OCI-LY1 (cell line): ENCODE measurements around the gene CYB561.
"Not testable (repeated sequence)": the region's sequence is repeated elsewhere in the genome, so short reads cannot be mapped to it uniquely, and the experiment has no call there.

ENCODE experiments used
- H2AFZ ChIP-seq: fragments of 200-600 bp; sonication (generic), shearing (Covaris generic); 2 replicates; pipeline ENCODE4 v1.6.0; 2014; ENCODE audit warnings: antibody characterized with exemption, mild to moderate bottlenecking, low read length
- H3F3A ChIP-seq: fragments of 200-600 bp; sonication (generic), shearing (Covaris generic); 2 replicates; pipeline ENCODE4 v1.6.0; 2014; ENCODE audit warnings: mild to moderate bottlenecking, antibody characterized with exemption, low read length, moderate library complexity; ENCODE audit not compliant: insufficient read depth
- H3K27ac ChIP-seq: fragments of 200-600 bp; sonication (generic); 2 replicates; pipeline ENCODE4 v1.5.1; 2014; ENCODE audit warnings: low read length, mixed run types, mild to moderate bottlenecking, low read depth; ENCODE audit not compliant: poor library complexity, severe bottlenecking
- H3K27me3 ChIP-seq: fragments of 200-600 bp; sonication (generic); 2 replicates; pipeline ENCODE4 v1.6.0; 2014; ENCODE audit warnings: antibody characterized with exemption, mild to moderate bottlenecking, low read length, moderate library complexity; ENCODE audit not compliant: insufficient read depth
- H3K36me3 ChIP-seq: fragments of 200-600 bp; sonication (generic); 2 replicates; pipeline ENCODE4 v1.6.1; 2014; ENCODE audit warnings: mild to moderate bottlenecking, antibody characterized with exemption, low read length, moderate library complexity, mixed read lengths; ENCODE audit not compliant: insufficient read depth
- H3K4me1 ChIP-seq: fragments of 200-600 bp; sonication (generic); 2 replicates; pipeline ENCODE4 v1.5.1; 2014; ENCODE audit warnings: mild to moderate bottlenecking, low read length, moderate library complexity; ENCODE audit not compliant: insufficient read depth, severe bottlenecking
- H3K4me2 ChIP-seq: fragments of 200-600 bp; sonication (generic), shearing (Covaris generic); 2 replicates; pipeline ENCODE4 v1.6.1; 2014; ENCODE audit warnings: low read length
- H3K4me3 ChIP-seq: fragments of 200-600 bp; sonication (generic); 2 replicates; pipeline ENCODE4 v1.5.1; 2014; ENCODE audit warnings: low read length, low read depth, mild to moderate bottlenecking, mixed read lengths; ENCODE audit not compliant: poor library complexity, severe bottlenecking
- H3K79me2 ChIP-seq: fragments of 200-600 bp; shearing (Covaris generic); 2 replicates; pipeline ENCODE4 v1.6.1; 2016; ENCODE audit warnings: mixed run types, low read length, mixed read lengths; ENCODE audit not compliant: insufficient read depth
- H3K9ac ChIP-seq: fragments of 200-600 bp; sonication (generic), shearing (Covaris generic); 2 replicates; pipeline ENCODE4 v1.6.1; 2014; ENCODE audit warnings: mild to moderate bottlenecking, low read length, mixed read lengths
- H3K9me2 ChIP-seq: fragments of 200-600 bp; sonication (generic), shearing (Covaris generic); 2 replicates; pipeline ENCODE4 v1.6.1; 2014; ENCODE audit warnings: low read depth, mild to moderate bottlenecking, low read length, mixed read lengths
- H3K9me3 ChIP-seq: fragments of 200-600 bp; shearing (Covaris generic); 2 replicates; pipeline ENCODE4 v1.6.1; 2014; ENCODE audit warnings: low read length, mixed read lengths
- H4K20me1 ChIP-seq: fragments of 200-600 bp; sonication (generic), shearing (Covaris generic); 2 replicates; pipeline ENCODE4 v1.6.0; 2016; ENCODE audit warnings: mild to moderate bottlenecking, low read length; ENCODE audit not compliant: insufficient read depth
- EZH2 ChIP-seq: fragments of 200-600 bp; sonication (generic), shearing (Covaris generic); IDR thresholded peaks from 2 replicates; pipeline ENCODE4 v1.8.0; 2017; ENCODE audit warnings: borderline replicate concordance, mixed run types, mild to moderate bottlenecking, antibody characterized with exemption, low read length, moderate library complexity, mixed read lengths
- TF ChIP-seq, protein P1 (sequence below): fragments of 200-600 bp; sonication (generic), shearing (Covaris generic); IDR thresholded peaks from 2 replicates; pipeline ENCODE4 v1.5.1; 2017; ENCODE audit warnings: mild to moderate bottlenecking, antibody characterized with exemption, low read length, moderate library complexity, mixed read lengths

CYB561 gene

DNA sequence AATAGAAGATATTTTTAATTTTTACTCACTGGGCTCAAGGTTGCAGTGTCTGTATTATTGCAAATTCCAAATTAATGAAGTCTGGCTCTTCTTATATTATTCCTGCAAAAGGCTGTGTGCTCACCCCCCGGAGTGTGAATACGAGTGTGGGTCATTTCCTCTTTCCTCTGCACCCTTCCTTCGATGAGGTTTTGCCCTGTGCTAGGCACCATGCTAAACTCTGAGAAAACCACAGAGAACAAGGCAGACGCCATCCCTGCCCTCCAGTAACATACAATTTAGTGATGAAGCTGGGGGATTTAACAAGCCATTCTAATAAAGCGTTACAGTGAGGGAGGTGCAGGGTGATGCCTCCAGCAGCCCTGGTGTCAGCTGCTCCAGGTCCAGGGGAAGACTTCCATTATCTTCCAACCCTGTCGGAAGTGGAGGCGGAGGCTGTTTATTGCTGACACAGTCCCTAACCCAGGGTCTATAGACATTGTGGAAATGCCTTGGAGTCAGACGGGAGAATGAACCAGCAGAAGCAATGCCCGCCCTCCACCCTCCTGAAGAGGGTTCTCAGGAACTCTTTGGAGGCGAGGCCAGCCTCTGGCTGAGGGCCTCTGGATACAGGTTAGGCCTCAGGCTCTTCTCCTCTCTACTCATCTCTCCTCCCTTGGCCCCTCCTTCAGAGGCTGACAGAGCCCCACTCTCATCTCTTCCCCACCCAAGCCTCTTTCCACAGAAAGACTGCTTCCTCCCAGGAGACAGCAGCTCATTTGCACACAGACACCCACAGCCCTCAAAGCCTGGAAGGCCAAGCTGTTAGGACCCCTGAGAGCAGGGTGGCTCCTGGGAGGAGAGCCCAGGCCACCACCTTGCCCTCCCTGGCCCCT is 28.7 kb upstream of the CYB561 start:
- Histone ChIP-seq H3K4me2 (no peak overlapping the region), H3K4me3 (no peak overlapping the region), H3K9me3 (no peaks in the 10 kb centered on the region), H2AFZ (no peak overlapping the region), H3K27me3 (peaks cover 15% of the 10 kb centered on the region; the same call in 1 of the 2 replicates), H3K9me2 (no peaks in the 10 kb centered on the region), H3K27ac (no peak overlapping the region), H3K4me1 (peaks cover 8% of the 10 kb centered on the region), H3K79me2 (no peaks in the 10 kb centered on the region), H3F3A (no peaks in the 10 kb centered on the region), H3K9ac (no peak overlapping the region), H4K20me1 (no peaks in the 10 kb centered on the region), H3K36me3 (no peaks in the 10 kb centered on the region)
- TF ChIP-seq, protein P1, sequence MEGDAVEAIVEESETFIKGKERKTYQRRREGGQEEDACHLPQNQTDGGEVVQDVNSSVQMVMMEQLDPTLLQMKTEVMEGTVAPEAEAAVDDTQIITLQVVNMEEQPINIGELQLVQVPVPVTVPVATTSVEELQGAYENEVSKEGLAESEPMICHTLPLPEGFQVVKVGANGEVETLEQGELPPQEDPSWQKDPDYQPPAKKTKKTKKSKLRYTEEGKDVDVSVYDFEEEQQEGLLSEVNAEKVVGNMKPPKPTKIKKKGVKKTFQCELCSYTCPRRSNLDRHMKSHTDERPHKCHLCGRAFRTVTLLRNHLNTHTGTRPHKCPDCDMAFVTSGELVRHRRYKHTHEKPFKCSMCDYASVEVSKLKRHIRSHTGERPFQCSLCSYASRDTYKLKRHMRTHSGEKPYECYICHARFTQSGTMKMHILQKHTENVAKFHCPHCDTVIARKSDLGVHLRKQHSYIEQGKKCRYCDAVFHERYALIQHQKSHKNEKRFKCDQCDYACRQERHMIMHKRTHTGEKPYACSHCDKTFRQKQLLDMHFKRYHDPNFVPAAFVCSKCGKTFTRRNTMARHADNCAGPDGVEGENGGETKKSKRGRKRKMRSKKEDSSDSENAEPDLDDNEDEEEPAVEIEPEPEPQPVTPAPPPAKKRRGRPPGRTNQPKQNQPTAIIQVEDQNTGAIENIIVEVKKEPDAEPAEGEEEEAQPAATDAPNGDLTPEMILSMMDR = no peak
- no peak for TF ChIP-seq EZH2

DNA sequence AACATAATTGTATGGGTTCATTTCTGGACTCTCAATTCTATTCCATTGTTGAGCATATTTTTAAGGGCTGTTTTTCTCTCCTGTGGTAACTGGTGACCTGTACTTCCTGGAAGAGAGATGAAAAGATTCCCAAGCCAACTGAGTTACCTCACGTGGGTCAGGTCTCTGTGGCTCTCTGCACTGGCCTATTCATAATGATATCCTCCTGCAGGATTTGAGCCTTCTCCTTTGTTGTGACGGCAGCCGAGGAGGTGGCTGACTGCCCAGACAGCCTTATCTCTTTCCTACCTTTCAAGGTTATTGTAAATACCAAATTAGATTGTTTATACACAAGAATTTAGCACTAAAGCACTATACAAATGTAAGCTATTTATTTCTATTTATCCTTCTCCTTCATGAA is 28.1 kb upstream of the CYB561 start:
- H2AFZ ChIP-seq = no peak overlapping the region

DNA sequence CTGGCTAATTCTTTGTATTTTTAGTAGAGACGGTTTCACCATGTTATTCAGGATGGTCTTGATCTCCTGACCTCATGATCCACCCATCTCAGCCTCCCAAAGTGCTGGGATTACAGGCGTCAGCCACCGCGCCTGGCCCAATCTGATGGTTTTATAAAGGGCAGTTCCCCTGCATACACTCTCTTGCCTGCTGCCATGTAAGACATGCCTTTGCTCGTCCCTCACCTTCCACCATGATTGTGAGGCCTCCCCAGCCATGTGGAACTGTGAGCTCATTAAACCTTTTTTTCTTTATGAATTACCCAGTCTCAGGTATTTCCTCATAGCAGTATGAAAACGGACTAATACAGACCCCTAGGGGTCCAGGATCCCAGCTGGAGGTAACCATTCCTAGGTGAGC is 22.0 kb upstream of the CYB561 start:
- H3K9me3 ChIP-seq, H3K36me3 ChIP-seq, H3K4me2 ChIP-seq, H4K20me1 ChIP-seq, H3K27me3 ChIP-seq, H3K4me1 ChIP-seq, H2AFZ ChIP-seq, H3K27ac ChIP-seq, H3K4me3 ChIP-seq, H3F3A ChIP-seq, H3K9ac ChIP-seq, H3K79me2 ChIP-seq, H3K9me2 ChIP-seq: not testable (repeated sequence)

More for the DNA sequence above, 28.1 kb upstream of the CYB561 start:
- H3K27ac ChIP-seq = no peak overlapping the region
- peaks cover 15% of the 10 kb centered on the region; the same call in 1 of the 2 replicates for H3K27me3 ChIP-seq
- no peaks in the 10 kb centered on the region for H3F3A ChIP-seq
- H3K9me3 ChIP-seq = no peaks in the 10 kb centered on the region
- H3K9ac ChIP-seq = no peak overlapping the region
- H3K9me2 ChIP-seq = no peaks in the 10 kb centered on the region
- no peak overlapping the region for H3K4me2 ChIP-seq
- TF ChIP-seq, protein P1 = no peak
- TF ChIP-seq EZH2 = no peak
- no peaks in the 10 kb centered on the region for H3K36me3 ChIP-seq
- H3K79me2 ChIP-seq = no peaks in the 10 kb centered on the region
- no peak overlapping the region for H3K4me3 ChIP-seq
- H4K20me1 ChIP-seq = no peaks in the 10 kb centered on the region
- peaks cover 8% of the 10 kb centered on the region for H3K4me1 ChIP-seq
